ENCODE measurements around the gene RASA2. TPM values are rescaled to one million over a fixed set of nuclear protein-coding genes. Genes with fewer than 3 reads are reported as not detected.

The RASA2 gene
- total and polyA plus RNA-seq, 9 of the 15 experiments (the other 6 are each of a cell fraction or from before 2014, with no cell fraction given) = 2.0 to 12.8 (median 9.5) TPM

- no peak for TF ChIP-seq BCLAF1 (IDR thresholded peaks at IDR 0.05; ENCODE audit: borderline replicate concordance in 1 of 2, control insufficient read depth in 1 of 2, low read depth in 2 of 2, low read length in 1 of 2)
- TF ChIP-seq HOMEZ (CRISPR knock-in tag; IDR thresholded peaks at IDR 0.05) = no peak
- TF ChIP-seq C11orf30 (IDR thresholded peaks at IDR 0.05; ENCODE audit: low read depth) = peak; percentile 25; the same call in 1 of the 2 replicates
- no peak for TF ChIP-seq SMARCA4 (IDR thresholded peaks at IDR 0.05)
- no peak for TF ChIP-seq MEF2D (tag; conservative IDR thresholded peaks at IDR 0.05; ENCODE audit: low read depth)
- TF ChIP-seq YBX1 (IDR thresholded peaks at IDR 0.05) = no peak
- TF ChIP-seq ZNF592 (IDR thresholded peaks at IDR 0.05) = peak; percentile 54; the same call in 1 of the 2 replicates
- no peak for TF ChIP-seq GABPB2 (CRISPR knock-in tag; conservative IDR thresholded peaks at IDR 0.05)
- peak; percentile 57; the same call in 1 of the 2 replicates for TF ChIP-seq PKNOX1 (IDR thresholded peaks at IDR 0.05)
- no peak for TF ChIP-seq TEAD2 (tag; IDR thresholded peaks at IDR 0.05)
- no peak for TF ChIP-seq FOXO4 (CRISPR knock-in tag; IDR thresholded peaks at IDR 0.05)
Observed at GRCh38 chr3:141454906-141455602, 31.8 kb upstream of the RASA2 start (continued).

Measured in K562 (cell line).